ENCODE results near the gene MYO3B.
A peak's percentile ranks its signal among the peaks of the same experiment; 100 is the strongest.

Gene MYO3B

GRCh38 chr2:170371231-170371998 is 193.5 kb downstream of the MYO3B start:
- DNase-seq (ENCODE audit: low read depth): no peak

- DNase-seq (ENCODE audit: low read depth): no peak
Observed at GRCh38 chr2:170375192-170375591, 197.2 kb downstream of the MYO3B start.

- no peak for DNase-seq (ENCODE audit: low read depth)
Observed at GRCh38 chr2:170377500-170378207, 199.7 kb downstream of the MYO3B start.

- DNase-seq (ENCODE audit: low read depth): no peak
Observed at GRCh38 chr2:170380267-170380666, 202.3 kb downstream of the MYO3B start.

- DNase-seq (ENCODE audit: low read depth): no peak
Observed at GRCh38 chr2:170381678-170382077, 203.7 kb downstream of the MYO3B start.

GRCh38 chr2:170386554-170386953 is 208.6 kb downstream of the MYO3B start:
- no peak for DNase-seq (ENCODE audit: low read depth)

- DNase-seq (ENCODE audit: low read depth): no peak
Observed at GRCh38 chr2:170391018-170391417, 213.1 kb downstream of the MYO3B start.

- no peak for DNase-seq (ENCODE audit: low read depth)
Observed at GRCh38 chr2:170391697-170392096, 213.8 kb downstream of the MYO3B start.

- DNase-seq (ENCODE audit: low read depth): no peak
Observed at GRCh38 chr2:170393861-170394498, 216.0 kb downstream of the MYO3B start.

- no peak for DNase-seq (ENCODE audit: low read depth)
Observed at GRCh38 chr2:170394641-170395387, 216.9 kb downstream of the MYO3B start.

- no peak for DNase-seq (ENCODE audit: low read depth)
Observed at GRCh38 chr2:170396799-170397459, 219.0 kb downstream of the MYO3B start.

GRCh38 chr2:170401187-170401586 is 223.2 kb downstream of the MYO3B start:
- DNase-seq (ENCODE audit: low read depth): no peak

- DNase-seq (ENCODE audit: low read depth): no peak
Observed at GRCh38 chr2:170404846-170405245, 226.9 kb downstream of the MYO3B start.

GRCh38 chr2:170405326-170405725 is 227.4 kb downstream of the MYO3B start:
- no peak for DNase-seq (ENCODE audit: low read depth)

GRCh38 chr2:170408461-170409163 is 230.7 kb downstream of the MYO3B start:
- no peak for DNase-seq (ENCODE audit: low read depth)

GRCh38 chr2:170409164-170409535 is 231.2 kb downstream of the MYO3B start:
- DNase-seq (ENCODE audit: low read depth): peak; percentile 48

- DNase-seq (ENCODE audit: low read depth): no peak
Observed at GRCh38 chr2:170411660-170412059, 233.7 kb downstream of the MYO3B start.

GRCh38 chr2:170420961-170421687 is 243.2 kb downstream of the MYO3B start:
- DNase-seq (ENCODE audit: low read depth): no peak

- no peak for DNase-seq (ENCODE audit: low read depth)
Observed at GRCh38 chr2:170423919-170424318, 246.0 kb downstream of the MYO3B start.

GRCh38 chr2:170425281-170425751 is 247.4 kb downstream of the MYO3B start:
- DNase-seq (ENCODE audit: low read depth): peak; percentile 53

All from amniotic epithelial cell (primary cell).